ENCODE results near the gene WSB1. TPM values are rescaled to one million over a fixed set of nuclear protein-coding genes. Genes with fewer than 3 reads are reported as not detected.

Gene WSB1
- total RNA-seq, 4 donors from 2014 or later, result 74.2 to 200 (median 133) TPM

- no peaks in the 10 kb centered on the region for H3K4me1 ChIP-seq
- H3K9me3 ChIP-seq, result no peaks in the 10 kb centered on the region
- H3K27me3 ChIP-seq, result no peaks in the 10 kb centered on the region
- TF ChIP-seq EP300 (IDR thresholded peaks at IDR 0.05) (no peak), POLR2AphosphoS5 (IDR thresholded peaks at IDR 0.05) (no peak), POLR2A (IDR thresholded peaks at IDR 0.05) (no peak)
- TF ChIP-seq, protein P1, sequence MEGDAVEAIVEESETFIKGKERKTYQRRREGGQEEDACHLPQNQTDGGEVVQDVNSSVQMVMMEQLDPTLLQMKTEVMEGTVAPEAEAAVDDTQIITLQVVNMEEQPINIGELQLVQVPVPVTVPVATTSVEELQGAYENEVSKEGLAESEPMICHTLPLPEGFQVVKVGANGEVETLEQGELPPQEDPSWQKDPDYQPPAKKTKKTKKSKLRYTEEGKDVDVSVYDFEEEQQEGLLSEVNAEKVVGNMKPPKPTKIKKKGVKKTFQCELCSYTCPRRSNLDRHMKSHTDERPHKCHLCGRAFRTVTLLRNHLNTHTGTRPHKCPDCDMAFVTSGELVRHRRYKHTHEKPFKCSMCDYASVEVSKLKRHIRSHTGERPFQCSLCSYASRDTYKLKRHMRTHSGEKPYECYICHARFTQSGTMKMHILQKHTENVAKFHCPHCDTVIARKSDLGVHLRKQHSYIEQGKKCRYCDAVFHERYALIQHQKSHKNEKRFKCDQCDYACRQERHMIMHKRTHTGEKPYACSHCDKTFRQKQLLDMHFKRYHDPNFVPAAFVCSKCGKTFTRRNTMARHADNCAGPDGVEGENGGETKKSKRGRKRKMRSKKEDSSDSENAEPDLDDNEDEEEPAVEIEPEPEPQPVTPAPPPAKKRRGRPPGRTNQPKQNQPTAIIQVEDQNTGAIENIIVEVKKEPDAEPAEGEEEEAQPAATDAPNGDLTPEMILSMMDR (IDR thresholded peaks at IDR 0.05), result no peak
- H3K36me3 ChIP-seq, result no peaks in the 10 kb centered on the region
- H3K27ac ChIP-seq, result no peak overlapping the region
- no peak overlapping the region for H3K4me3 ChIP-seq
- no peak for ATAC-seq
Observed at GRCh38 chr17:27283060-27283459, 10.9 kb upstream of the WSB1 start.

- TF ChIP-seq EP300 (IDR thresholded peaks at IDR 0.05) (no peak), POLR2A (IDR thresholded peaks at IDR 0.05) (no peak), POLR2AphosphoS5 (IDR thresholded peaks at IDR 0.05) (no peak)
- TF ChIP-seq, protein P1 (IDR thresholded peaks at IDR 0.05), result no peak
- Histone ChIP-seq H3K4me3 (no peak overlapping the region), H3K27ac (no peak overlapping the region), H3K36me3 (no peaks in the 10 kb centered on the region), H3K4me1 (no peaks in the 10 kb centered on the region), H3K9me3 (no peaks in the 10 kb centered on the region), H3K27me3 (no peaks in the 10 kb centered on the region)
- no peak for ATAC-seq
Observed at GRCh38 chr17:27283751-27284150, 10.2 kb upstream of the WSB1 start.

GRCh38 chr17:27284811-27285415, 9.0 kb upstream of the WSB1 start:
- ATAC-seq, result no peak

GRCh38 chr17:27285516-27285915, 8.4 kb upstream of the WSB1 start:
- 100% methylated on average over 1 of the region's 2 CpGs; no CpG with 5 or more reads in 1 of the 2 donors for WGBS, 2 donors (ENCODE audit: low coverage in 1 of 2)
- TF ChIP-seq EP300 (IDR thresholded peaks at IDR 0.05) (no peak), POLR2A (IDR thresholded peaks at IDR 0.05) (no peak), POLR2AphosphoS5 (IDR thresholded peaks at IDR 0.05) (no peak)
- TF ChIP-seq, protein P1 (IDR thresholded peaks at IDR 0.05), result no peak

More at GRCh38 chr17:27284811-27285415, 9.0 kb upstream of the WSB1 start:
- no peak overlapping the region for H3K4me3 ChIP-seq
- 34 to 79% methylated on average over 5 of the region's 5 CpGs for WGBS, 2 donors (ENCODE audit: low coverage in 1 of 2)
- no peaks in the 10 kb centered on the region for H3K9me3 ChIP-seq
- no peaks in the 10 kb centered on the region for H3K4me1 ChIP-seq
- H3K27ac ChIP-seq, result no peak overlapping the region
- no peaks in the 10 kb centered on the region for H3K36me3 ChIP-seq
- no peaks in the 10 kb centered on the region for H3K27me3 ChIP-seq
- TF ChIP-seq POLR2A (IDR thresholded peaks at IDR 0.05), result no peak
- no peak for TF ChIP-seq POLR2AphosphoS5 (IDR thresholded peaks at IDR 0.05)
- TF ChIP-seq, protein P1 (IDR thresholded peaks at IDR 0.05), result no peak
- TF ChIP-seq EP300 (IDR thresholded peaks at IDR 0.05), result no peak

GRCh38 chr17:27288183-27288582, 5.7 kb upstream of the WSB1 start:
- H3K27ac ChIP-seq, result no peak overlapping the region
- H3K4me3 ChIP-seq, result no peak overlapping the region
- TF ChIP-seq, protein P1 (IDR thresholded peaks at IDR 0.05), result no peak
- H3K36me3 ChIP-seq, result no peaks in the 10 kb centered on the region
- H3K27me3 ChIP-seq, result no peaks in the 10 kb centered on the region
- no peak for ATAC-seq
- H3K4me1 ChIP-seq, result peaks cover 0 to 3% (median under 1%) of the 10 kb centered on the region in 3 donors
- WGBS, 2 donors (ENCODE audit: low coverage in 1 of 2), result 80% methylated on average over 1 of the region's 2 CpGs
- H3K9me3 ChIP-seq, result no peaks in the 10 kb centered on the region

More at GRCh38 chr17:27285516-27285915, 8.4 kb upstream of the WSB1 start:
- ATAC-seq, result no peak
- no peaks in the 10 kb centered on the region for H3K4me1 ChIP-seq
- H3K27ac ChIP-seq, result no peak overlapping the region
- H3K36me3 ChIP-seq, result no peaks in the 10 kb centered on the region
- H3K9me3 ChIP-seq, result no peaks in the 10 kb centered on the region
- H3K27me3 ChIP-seq, result no peaks in the 10 kb centered on the region
- no peak overlapping the region for H3K4me3 ChIP-seq

Data from gastroesophageal sphincter (tissue), 4 donors.